Activated T-cell treated with anti-CD3 and anti-CD28 coated beads for 24 hours (primary cell): Measurements from ENCODE around the gene ZNF622.

Source experiments
- DNase-seq: peaks from one replicate; pipeline ENCODE4 v3.0.0-alpha.2; 2020; ENCODE audit warnings: low read depth

The ZNF622 gene, protein sequence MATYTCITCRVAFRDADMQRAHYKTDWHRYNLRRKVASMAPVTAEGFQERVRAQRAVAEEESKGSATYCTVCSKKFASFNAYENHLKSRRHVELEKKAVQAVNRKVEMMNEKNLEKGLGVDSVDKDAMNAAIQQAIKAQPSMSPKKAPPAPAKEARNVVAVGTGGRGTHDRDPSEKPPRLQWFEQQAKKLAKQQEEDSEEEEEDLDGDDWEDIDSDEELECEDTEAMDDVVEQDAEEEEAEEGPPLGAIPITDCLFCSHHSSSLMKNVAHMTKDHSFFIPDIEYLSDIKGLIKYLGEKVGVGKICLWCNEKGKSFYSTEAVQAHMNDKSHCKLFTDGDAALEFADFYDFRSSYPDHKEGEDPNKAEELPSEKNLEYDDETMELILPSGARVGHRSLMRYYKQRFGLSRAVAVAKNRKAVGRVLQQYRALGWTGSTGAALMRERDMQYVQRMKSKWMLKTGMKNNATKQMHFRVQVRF

DNA sequence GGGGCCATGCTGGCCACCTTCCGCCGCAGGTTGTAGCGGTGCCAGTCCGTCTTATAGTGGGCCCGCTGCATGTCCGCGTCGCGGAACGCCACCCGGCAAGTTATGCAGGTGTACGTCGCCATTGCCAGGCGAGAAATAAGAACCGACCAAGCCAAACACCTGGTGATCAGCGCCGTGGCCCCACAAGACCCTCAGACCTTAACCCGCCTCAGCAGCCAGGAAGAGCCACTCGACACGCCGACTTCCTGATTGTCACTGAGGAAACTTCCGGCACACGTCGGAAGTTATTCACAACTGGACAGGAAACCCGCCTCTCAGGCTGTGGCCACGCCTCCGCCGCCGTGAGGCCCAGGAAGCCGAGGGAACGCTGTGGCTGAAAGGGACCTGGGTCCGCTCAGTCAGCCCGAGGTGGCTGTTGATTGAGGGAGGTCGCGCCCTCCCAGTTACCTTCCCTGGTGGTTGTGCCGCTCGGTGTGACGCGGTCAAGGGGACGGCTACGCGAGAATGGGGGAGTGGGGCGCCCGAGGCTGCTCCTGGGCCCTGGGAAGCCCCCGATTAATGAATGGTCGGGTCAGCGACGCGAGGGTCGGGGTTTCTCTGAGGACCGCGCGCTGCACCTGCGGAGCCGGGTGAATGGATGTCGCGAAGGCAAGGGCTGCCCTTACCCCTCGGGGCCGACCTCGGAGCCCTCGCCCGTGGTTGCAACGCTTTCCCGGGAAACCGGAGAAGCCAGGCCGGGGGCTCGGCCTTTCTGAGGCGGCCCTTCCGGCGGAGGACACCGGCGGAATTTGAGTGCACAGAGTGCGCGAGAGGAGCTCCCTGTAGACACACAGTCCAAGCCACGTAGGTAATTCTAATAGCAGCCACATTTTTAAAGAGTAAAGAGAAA is at the start of gene ZNF622:
ZNF622 (minus strand) TSS at position 257 of the 889 bp plus-strand sequence; CDS start at position 122, 135 bp downstream.
- DNase-seq, result peak; percentile 88

DNA sequence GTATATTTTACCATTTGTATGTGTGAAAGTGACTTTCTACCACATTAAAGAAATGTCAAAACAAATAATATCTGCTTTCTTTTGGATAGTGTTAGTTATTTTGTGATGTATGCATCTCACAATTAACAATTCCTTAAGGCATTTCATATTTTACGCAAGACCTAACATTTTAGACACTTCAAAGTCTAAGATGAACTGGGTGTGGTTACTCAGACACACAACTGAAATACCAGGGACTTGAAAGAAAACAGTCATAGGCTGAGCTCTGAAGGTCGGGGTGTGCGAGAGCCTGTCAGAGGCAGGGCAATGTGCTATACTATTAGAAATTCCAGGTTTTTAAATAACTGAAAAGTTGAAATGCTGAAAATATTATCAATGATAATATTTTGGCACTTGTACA is 44.5 kb upstream of the ZNF622 start:
- no peak for DNase-seq

DNA sequence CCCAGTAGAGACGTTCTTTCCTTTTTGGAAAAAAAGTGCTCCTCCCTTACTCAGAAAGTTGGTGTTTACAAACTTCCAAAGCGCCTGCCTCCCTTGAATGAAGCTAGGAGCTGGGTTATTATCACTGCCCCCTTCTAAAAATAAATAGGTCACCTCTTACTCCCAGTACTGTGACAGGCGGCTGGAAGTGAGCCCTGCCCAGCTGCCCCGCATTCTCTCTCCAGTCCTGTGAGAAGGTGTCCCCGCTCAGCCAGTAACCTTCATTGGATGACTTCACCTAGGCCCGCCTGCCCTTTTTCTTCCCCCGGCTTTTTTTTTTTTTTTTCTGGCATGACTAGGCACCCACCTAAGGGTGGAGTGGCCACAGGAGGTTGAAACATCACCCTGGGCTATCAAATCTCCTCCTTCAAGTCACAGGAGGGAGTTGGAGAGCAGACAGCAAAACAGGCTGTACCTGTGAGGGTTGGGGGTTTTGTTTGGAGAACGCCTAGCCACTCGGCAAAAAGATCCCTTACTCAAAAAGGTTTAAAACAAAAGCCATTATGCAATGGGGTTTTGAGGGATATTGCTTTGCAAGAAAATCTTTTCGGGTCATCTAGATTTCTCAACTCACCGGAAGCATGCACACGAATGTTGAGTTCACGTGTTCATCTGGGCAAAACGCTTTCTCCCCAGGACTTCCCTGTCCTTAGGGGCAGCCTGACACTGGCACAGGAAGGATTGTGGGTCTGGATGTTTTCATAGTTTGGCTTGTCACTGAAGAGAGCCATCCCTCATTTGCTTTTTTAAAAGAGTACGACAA is 43.3 kb upstream of the ZNF622 start:
- no peak for DNase-seq

DNA sequence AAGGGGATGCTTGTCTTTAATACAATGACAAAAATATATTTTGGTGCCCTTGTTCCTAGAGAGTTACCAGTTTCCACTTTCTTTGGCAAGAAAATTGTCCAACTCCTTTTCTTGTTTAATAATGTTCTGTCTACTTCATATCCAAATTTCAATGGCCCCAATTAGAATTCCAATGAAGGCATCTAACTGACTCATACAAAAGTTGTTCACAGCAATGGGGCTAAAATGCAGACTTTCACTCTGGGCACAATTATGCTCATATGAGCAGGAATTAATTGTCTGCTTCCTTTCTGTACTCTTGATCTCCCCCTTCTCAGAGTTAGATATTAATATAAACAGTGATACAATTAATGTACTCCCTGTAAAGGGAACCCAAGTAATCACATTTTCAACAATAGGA is 42.1 kb upstream of the ZNF622 start:
- no peak for DNase-seq

DNA sequence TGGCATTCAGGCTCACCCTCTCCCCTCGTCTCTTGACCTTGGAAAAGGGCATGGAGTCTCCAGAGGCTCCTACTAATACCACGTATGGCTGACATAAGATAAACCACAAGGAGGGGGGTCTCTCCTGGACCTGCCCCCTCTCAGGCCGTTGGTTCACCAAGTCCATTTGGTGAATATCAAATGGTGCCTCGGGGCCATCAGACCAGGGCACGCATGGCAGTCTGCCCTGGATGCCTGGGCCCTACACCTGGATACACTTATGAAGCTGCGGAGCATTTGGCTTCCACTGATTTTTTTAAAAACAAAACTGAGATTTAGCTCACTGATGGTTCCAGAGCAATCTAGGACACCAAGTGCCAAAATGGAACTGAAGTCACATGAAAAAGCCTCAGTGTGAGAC is 40.3 kb upstream of the ZNF622 start:
- no peak for DNase-seq

DNA sequence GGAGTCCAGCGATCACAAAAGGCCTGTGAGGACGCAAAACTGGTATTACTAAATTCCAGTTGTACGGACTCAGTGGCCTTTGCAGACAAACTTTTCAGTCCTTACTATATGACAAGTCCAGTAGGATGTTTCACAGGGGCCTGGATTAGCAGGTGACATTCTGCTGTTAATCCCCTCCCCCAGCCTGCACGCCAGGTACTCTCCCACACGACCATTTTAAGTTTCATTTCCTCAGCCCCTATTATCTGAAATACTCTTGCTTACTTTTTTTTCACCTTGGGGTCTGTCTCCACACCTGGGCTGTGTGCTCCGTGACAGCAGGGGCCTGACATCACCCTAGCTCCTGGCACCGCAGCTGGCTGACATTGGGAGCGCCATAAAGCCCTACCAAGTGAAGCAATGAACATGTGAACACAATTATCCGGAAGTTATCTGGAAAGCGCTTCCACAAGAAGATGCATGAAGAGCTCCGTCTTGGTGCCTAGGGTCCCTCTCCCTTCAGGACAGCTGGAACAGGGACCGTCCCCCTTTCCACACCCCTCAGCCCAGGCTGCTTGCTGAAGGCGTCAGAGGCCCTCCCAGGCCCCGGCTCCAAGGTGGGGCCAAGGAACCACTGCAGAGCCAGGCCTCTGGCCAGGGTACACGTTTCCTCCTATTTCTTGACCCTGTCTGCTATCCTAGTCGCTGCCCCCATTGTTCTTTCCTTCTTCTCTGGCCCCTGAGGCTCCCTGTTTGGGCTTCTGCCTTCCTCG is 39.7 kb upstream of the ZNF622 start:
- DNase-seq, result no peak

DNA sequence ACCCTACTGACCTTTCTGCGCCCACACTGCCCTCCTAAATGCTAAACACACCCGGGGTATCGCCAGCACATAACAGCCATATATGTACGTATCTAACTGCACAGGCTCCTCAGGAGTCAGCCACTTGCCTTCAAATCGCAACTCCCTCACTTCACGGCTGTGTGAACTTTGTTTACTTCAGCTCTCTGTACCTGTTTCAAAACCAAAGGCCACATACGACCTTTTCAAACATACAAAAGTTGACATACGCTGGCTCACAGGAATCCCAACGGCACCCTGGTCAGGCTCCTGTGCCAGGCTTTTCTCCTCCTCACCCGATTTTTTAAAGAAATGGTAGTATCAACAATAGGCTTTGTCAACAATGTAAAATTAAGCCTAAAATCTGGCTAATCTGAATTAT is 39.0 kb upstream of the ZNF622 start:
- DNase-seq, result no peak

DNA sequence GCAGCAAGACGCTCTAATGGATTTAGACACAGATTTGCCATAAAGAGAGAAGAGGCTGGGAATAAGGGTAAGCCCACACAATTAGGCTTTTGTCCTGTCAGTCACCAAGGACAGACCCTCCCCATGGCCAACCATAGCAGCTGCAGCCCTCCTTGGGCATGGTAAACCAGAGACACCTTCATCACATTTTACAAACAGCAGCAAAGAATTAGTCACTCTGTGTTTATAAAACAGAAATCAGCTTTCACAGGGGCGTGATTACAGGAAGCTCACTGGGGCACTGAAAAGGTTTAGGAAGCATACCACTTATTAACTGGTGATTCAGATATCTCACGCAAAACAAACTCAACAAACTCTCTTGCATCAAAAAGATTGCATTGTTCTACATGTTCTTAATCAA is 37.3 kb upstream of the ZNF622 start:
- DNase-seq, result no peak

DNA sequence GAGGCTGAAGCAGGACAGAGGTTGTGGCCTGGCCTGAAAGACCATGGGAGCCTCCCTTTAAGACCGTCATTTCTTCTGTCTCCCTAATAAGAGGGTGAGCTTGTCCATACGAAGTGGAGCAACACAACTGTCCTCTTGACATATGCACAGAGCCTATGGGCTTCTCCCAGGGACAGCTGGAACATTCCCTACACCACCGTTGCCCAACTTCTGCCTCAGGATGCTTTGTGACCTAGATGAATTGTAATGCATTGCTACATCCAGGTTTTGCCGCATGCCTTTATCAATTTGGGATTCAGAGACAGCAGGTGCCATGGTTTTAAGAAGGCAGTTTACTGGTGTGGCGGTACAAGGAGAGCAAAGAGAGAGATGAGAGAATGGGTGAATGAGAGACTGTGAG is 34.4 kb upstream of the ZNF622 start:
- DNase-seq, result no peak

DNA sequence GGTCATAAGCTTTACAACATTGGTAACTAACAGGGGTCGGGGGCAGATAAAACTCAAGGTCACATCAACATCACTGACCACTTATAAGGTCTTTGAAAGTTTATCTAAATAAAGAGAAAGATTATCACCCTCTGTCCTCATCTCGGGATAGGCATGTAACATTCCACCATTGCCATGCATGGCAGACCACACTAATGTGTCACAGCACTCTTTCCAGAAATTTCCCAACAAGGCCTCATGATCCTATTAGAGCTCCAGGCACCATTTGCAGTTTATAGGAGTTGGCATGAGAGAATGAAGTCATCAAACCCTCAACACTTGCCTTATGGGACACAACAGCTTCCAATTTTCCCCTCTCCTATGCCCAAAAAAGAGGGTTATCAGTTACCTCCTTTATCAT is 31.9 kb upstream of the ZNF622 start:
- DNase-seq, result no peak

DNA sequence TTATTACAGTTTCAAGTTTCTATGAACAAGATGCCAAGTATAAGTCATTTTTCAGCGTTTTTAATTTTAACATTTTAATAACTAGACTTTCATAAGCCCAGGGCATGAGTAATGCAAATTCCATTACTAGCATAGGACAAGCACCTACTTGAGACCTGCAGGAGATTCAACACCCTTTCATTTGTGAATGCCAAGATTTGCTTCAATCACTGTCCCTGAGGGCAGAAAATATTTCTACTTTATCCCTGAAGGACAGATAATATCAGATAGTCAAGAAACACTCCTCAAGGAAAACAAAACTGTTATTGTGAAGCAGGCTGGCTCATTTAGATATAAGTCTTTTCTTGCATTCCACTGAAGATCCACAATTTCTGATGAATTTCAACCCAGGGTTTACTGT is 27.7 kb upstream of the ZNF622 start:
- DNase-seq, result no peak

DNA sequence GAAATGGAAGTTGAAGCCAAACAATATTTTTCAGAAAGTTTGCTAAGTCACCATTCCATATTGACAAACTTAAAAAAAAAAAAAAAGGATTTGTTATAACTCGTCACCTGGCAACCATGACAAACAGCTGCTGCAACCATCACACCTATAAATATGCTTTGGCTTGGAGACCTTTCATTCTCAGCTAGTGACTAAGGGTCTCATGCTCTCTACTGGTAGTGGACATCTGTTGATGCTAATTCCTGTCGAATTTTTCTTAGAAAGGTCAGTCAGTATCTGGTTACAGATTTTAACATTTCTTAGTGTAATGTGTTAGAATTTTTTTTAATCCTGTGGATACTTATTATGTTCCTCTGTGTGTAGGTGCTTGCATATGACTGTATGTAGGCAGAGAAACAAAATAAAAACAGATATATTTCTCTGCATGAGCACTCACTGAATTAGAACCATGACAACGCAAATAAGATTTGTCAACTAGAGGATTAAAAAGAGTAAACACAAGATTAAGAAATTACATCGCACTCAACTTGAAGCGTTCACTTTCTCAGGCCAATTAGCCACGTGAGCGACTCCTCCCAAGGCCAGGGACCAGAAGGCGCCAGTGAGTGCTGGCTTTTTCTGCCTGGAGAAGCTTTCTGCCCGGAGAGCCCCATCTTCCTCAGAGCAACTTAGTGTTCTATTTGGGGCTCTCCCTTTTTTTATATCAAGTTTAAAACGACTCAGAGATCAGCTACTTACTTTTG is 27.0 kb upstream of the ZNF622 start:
- DNase-seq, result no peak

DNA sequence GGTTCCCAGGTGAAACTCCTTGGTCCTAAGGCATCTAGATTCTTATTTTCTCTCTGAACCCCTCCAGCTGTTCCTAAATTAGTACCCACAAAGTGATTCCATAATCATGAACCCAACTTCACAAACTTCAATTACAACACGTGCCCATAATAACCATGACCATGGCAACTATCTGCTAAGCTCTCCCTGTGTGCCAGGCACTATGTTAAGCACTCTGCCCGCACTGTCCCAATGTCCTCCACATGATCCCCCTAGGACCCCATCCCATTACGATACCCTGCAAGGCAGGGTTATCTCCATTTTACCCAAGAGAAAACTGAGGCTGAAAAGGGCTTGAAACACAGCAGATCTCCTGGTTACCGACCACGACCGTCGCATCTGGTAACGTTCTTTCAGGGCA is 25.3 kb upstream of the ZNF622 start:
- DNase-seq, result no peak

DNA sequence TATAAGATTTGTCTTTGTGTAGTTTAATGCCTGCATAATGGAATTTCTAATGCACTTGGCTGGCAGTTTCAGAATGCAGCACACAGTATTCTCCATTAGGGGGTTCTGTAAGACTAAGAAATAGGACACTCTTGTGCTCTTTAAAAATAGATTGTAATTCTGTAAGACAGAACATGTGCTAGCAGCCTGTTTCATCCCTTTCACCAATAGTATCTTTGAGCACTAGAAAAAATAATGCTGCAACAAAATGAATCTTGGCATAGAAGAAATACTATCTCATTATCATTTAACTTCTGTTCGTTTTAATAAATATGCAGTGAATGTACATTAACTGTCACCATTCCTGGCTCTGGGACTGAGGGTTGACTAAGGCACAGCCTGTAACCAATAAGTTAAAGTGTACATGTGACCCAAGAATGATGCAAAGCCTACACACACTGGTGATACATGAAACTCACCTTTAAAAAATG is 23.8 kb upstream of the ZNF622 start:
- DNase-seq, result no peak

DNA sequence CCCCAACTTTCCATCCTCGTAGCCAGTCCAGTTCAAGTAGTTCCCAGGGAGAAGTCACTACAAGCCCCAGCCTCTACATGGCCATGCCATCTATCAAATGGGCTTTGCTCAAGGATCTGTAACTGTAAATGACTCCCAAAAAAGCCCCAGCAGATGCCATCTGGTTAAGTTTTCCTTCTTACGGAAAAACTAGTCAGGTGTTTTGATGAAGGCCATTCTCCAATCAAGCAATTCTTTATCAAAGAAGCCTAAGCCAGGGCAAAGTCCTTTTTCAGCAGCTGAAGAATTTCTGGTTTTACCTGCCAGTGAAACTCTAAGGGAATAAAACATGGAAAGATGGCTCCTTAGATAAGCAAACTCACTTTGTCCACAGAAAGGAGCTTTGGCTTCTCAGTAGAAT is 21.9 kb upstream of the ZNF622 start:
- DNase-seq, result no peak

DNA sequence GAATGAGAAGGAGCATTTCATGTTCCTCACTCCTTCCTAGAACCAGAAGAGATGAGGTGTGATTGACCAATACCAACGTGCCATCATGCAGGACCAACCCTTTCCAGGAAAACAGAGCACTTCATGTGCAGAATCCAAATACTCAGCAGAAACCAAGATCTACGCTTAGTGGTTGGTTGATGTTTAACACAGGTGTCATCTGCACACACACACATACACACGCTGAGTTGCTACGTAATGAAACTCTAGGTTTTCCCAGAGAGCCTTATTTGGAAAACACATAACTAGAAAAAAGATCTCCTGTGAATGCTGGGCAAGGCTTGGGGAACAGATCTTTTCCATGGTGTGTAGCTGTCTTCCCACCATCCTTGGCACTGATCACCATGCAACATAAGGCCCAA is 21.1 kb upstream of the ZNF622 start:
- DNase-seq, result no peak

DNA sequence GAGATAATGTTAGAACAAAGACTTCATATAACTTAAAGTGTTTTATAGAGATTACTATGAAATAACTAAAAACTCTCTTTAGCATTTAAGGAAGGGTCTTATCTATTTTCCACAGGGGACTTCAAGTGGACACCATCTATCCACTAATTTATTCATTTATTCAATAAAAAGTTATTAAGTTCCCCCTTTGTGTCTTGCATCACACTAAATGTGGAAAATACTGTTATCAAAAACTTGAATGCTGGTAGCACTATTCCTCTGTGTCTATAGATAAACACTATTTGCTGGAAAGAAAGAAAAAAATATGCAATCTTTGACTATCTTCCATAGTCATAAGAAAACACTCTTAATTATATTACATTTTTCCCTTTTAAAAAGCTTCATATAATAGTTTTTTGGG is 20.1 kb upstream of the ZNF622 start:
- no peak for DNase-seq

DNA sequence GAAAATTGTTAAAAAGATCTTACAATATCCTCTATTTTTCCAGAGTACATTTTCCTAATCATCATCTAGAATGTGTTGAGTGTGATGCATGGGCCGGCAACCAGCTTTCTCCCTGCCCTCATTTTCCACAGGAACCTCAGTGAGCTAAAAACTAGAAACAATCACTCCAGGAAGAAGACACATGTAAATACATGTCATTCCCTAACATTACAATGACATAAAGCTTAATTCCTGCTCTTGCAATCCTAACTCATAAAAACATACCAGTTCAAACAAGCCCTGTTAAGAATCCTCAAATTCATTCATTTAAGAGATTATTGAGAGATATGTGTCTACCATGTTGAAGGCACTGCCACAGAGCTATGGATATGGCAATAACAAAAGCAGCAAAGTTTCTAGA is 18.5 kb upstream of the ZNF622 start:
- no peak for DNase-seq

DNA sequence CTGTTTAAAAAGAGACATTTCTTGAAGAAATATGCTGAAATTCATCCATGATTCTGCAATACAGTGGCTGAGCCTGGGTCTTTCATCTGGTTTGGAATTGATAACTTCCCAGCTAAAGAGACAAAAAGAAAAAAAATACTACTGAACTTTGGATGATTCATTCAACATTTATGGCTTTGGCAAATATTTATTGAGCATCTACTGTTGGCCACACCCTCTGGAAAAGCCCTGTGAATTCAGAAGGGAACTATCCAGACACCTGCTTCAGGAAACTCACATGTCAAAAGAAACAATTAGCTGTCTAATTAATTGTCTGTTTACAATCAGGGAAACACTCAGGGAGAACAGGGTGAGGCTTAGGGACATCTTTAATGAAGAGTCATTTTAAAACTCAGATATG is 17.8 kb upstream of the ZNF622 start:
- DNase-seq, result no peak

DNA sequence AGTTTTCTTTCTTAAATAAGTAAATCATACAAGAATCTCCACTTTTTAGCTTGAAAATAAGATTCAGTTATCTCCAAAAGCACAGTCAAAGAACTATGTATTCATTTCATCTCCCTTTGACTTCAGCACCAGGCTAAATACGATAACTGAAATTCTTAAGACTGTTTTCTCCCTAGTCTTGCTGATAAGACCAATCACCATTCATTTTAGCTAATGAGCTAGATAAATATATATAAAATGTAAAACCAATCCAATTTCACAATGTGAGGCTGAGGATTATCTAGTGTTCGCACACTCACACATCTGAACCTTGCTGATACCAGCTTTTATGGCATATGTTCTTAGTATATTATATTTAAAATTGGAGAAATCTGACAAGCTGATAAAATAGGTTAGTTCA is 17.3 kb upstream of the ZNF622 start:
- no peak for DNase-seq
